Measurements from ENCODE around the gene NAXE.
A peak's percentile ranks its signal among the peaks of the same experiment; 100 is the strongest.
"Not testable (repeated sequence)": the region's sequence is repeated elsewhere in the genome, so short reads cannot be mapped to it uniquely, and the experiment has no call there.

Gene NAXE

DNA sequence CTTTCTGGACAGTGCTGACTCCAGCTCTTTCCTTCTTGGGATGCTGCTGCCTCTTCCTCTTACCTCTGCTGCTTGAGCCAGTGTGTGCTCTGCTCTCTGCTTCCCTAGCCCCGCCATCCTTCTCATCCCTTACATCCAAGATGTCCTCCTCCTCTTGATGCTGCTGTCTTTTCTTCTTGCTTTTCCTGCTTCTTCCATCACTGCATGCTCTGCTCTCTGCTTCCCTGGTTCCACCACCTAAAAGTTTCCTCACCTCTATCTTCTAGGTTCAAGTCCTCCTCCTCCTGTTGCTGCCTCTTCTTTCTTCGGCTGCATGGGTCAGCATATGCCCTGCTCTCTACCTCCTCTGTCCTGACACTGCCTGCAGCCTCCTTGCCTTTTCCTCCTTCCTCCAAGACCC lies 3.4 kb downstream of the NAXE start:
- no peak for DNase-seq

DNA sequence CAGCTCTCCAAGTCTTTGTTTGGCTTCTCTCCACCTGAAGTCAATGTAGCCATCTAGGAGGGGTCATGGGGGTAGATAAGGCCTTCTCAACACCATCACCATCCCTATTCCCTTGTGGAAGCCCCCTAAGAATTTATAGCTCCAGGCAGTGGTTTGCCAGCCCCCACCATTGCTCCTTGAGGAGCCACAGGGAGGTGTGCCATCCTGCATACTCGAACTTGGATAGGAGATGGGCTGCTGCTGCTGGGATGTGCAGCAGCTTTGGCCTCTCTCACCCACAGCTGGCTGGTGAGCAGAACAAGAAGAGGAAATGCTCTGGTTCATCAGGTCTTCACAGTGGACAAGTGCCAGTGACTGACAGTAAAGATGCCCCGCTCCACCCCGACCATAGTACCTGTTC lies 4.8 kb downstream of the NAXE start:
- DNase-seq, result no peak

DNA sequence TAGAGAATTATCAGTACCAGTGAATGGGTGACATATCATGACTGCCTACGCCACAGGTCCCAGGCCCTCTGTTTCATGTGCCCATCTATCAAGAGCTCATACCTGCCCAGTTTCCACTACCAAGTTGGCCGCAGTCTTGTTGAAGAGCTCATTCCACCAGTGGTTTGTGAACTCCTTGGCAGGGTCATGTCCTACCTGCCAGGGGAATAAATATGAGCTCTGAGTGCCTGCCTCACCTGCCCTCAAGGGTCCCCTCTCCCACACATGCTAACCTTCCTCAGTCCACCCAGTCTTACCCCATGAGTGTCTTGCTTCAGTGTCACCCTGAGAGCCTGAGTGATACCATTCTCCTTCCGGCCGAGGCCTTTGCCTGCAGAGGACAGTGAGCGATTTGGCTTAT lies 6.5 kb downstream of the NAXE start:
- no peak for DNase-seq

DNA sequence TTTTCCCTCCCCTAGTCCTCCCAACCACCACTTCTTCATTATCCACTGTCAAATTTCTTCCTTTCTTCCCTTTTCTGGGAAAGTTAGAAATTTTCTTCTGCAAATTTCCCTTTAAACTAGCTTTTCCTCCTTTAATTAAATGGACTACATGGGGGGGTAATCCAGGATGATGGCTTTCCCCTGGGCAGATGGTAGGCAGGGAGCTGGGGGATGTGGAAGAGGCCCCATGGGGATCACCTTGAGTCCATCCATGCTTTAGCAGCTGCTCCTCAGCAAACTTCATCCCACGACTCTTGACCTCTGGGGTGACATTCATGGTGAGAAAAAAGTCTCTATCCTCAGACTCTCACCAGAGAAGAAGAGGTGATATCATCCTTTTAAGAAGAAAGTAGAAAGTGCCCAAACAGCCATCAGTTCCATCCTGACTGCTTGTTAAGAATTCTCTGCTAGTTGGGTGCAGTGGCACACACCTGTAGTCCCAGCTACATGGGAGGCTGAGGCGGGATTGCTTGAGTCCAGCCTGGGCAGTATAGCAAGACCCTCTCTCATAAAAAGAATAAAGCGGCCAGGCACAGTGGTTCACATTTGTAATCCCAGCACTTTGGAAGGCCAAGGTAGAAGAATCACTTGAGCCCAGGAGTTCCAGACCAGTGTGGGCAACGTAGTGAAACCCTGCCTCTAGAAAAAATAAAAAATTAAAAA lies 7.3 kb downstream of the NAXE start:
- no peak for DNase-seq

DNA sequence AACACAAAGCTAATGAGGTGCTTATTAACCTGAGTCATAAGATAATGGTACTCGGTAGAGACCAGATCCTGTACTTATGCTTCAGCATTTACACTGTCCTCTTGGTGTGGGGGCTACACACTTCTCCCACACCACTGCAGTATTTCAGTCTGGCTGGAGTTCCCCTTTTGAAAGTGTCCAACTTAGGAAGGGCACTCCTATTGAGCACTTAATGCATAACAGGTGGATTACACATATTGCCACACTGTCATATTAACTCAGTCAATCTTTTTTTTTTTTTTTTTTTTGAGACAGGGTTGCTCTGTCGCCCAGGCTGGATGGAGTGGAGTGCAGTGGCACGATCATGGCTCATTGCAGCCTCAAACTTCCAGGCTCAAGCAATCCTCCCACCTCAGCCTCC lies 8.2 kb downstream of the NAXE start:
- DNase-seq, result no peak

DNA sequence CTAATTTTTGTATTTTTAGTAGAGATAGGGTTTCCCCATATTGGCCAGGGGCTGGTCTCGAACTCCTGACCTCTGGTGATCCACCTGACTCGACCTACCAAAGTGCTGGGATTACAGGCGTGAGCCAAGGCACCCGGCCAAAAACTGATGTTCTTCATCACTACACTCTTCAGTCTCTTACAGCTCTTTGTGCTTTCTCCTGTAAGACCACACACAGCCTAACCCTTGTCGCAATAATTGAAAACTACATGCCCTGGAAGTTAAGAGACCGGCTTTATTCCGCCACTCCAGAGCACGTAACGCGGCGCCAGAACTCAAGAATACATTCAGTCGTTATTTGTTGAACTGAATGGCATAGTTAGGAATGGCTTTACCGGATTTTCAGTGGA lies 9.2 kb downstream of the NAXE start:
- DNase-seq, result no peak

DNA sequence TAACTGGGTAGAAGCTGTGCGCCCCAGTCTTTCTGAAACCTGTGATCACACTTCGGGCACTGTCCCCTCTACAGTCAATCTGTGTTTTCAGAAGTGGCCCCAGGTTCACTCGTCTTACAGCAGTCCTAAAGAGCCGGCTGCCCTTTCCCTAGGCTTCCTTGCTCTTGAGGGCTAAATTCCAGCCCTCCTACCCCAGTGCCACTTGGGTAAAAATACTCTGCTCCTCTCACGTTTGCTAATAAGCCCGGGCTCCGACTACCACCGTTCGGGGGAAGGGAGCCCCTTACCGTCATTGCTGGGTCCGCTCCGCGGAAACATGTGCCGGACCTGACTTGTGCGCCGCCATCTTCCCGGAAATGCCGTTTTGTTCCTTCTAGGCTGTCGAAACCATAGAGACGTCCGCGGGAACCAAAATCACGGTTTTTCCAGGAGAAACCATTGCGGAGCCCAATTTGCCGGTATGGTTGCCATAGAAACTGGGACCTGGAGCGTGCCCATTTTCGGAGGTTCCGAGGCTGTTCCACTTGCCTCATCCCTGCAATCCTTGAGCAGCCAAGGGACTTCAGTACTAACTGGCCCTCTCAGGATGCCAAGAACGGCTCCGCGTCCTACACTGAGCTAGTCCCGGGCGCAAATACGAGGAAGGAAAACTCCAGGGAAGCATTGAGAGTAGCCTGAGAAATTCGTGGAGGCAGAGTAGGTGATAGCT lies 9.7 kb downstream of the NAXE start, which contains the start of gene GPATCH4:
Gene GPATCH4 (minus strand): TSS at position 358 of the 709 bp plus-strand sequence.
- DNase-seq, result peak; percentile 73

DNA sequence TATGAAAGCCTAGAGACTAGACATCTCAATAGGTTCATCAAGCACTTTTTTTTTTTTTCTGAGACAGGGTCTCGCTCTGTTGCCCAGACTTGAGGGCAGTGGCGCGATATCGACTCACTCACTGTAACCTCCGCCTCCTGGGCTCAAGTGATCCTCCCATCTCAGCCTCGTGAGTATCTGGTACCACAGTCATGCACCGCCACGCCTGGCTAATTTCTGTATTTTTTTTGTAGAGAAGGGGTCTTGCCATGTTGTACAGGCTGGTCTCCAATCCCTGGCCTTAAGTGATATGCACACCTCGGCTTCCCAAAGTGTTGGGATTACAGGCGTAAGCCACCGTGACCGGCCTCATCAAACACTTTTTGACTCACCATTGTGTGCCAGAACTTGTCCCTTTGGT lies 10.3 kb downstream of the NAXE start:
- DNase-seq, result no peak

DNA sequence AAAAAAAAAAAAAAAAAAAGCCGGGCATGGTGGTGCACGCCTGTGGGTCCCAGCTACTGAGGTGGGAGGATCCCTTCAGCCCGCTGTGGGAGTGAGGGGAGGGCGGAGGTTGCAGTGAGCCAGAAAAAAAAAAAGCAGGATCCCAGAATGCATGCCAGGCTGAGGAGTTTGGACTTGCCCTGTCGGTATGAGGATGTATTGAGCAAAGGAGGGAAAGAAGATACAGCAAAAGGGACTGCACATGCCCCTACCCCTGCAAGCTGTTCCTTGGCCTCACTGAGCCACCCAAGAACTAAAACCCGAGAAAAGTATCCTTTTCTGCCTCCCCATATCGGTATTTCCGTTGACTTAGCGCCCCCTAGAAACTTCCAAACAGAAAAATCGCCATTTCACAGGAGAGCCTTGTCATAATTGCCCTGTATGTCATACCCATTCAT lies 11.0 kb downstream of the NAXE start:
- no peak for DNase-seq

DNA sequence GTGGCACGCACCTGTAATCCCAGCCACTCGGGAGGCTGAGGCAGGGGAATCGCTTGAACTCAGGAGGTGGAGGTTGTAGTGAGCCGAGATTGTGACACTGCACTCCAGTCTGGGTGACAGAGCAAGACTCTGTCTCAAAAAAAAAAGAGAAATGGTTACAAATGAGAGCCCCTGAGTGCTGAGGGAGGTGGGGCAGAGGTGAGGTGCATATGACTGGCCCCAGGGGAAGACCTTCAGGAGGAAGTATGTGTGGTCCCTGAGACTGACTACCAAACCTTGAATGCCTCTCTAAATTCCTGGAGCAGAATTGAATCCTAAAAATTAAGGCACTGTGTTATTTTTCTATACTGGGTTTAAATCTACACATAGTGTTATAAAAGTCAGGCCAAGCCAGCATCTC lies 15.8 kb downstream of the NAXE start:
- peak; percentile 49 for DNase-seq

DNA sequence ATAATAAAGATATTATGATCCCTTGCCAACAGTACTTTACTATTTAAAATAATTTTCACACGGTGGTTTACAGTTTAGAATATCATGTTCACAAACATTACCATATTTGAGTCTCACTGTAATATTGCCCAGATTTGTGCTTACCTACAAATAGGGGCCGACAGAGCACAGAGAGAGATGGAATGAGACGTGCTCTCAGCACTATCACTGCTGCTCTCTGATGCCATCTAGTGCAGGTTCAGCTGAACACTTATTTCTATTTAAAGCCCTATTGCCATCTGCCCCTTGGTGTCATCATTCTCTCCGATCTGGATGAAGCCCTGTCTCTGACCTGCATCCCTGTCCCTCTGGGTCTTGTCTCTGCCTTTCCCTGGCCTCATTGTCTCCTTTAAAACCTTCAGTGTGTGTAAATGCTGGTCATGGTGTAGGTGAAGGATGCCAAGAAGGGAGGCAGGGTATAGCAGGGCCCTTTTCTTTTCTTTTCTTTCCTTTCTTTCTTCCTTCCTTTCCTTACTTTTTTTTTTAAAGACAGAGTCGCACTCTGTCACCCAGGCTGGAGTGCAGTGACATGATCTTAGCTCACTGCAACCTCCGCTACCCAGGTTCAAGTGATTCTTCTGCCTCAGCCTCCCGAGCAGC lies 16.6 kb downstream of the NAXE start:
- peak; percentile 72 for DNase-seq

DNA sequence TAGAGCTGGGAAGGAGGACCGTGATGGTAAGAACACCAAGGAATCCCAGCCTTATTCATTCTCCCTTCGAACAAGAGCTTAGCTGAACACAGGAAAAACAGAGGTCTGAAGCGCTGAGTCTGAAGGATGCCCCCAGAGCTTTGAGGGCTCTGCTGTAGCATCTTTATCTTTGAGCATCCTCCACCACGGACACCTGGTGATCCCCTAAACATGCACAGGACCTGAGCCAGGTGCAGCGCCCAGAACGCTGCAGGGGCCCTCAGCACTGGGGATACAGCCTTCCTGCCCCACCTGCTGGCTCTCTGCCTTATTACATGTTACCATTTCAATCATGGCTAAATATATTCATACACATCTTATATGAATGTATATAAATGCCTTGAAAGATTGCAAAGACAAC lies 17.4 kb downstream of the NAXE start:
- peak; percentile 46 for DNase-seq

DNA sequence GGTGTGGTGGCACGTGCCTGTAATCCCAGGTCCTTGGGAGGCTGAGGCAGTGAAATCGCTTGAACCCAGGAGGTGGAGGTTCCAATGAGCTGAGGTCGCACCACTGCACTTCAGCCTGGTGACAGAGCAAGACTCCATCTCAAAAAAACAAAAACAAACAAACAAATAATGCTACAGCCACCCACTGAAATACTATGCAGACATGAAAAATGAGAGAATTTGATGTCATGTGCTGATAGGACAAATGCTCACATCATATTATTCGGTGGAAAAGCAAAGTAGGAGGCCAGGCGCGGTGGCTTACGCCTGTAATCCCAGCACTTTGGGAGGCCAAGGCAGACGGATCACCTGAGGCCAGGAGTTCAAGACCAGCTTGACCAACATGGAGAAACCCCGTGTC lies 18.5 kb downstream of the NAXE start:
- not testable (repeated sequence) for DNase-seq

DNA sequence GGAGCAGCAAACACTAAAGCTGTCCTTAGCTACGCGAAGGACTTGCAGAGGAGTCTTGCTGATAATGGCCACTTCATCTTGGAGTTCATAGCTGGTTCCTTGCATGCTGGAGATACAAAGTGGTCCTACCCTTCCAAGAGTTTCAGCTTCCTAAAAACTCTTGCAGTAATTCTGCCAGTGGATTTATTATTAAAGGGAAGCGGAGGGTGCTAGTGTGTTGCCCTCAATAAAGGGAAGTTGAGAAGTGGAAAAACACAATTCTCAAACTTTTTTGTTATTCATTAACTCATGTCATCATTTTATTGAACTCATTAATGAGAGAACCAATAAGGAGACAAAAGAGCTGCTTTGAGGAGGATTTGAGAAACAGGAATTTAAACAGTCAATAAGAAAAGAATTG lies 21.1 kb downstream of the NAXE start:
- DNase-seq, result no peak

DNA sequence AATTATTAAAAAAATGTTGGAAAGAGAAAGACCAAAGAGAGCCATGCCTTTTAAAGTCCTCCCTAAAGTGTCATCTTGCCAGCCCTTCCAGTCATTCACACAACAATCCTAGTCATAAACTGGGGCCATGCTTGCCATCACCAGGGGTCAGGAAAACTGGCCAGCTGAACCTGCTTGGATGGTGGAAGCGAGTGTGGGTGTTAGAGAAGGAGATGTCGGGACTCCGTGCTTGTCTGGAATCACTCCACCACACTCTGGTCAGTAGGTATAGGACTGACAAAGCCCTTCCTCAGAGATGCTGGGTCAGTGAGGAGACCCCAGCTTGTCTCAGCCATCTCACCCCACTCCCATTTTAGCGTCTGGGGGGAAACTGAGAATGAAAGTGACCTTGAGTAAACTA lies 24.4 kb downstream of the NAXE start:
- DNase-seq, result no peak

DNA sequence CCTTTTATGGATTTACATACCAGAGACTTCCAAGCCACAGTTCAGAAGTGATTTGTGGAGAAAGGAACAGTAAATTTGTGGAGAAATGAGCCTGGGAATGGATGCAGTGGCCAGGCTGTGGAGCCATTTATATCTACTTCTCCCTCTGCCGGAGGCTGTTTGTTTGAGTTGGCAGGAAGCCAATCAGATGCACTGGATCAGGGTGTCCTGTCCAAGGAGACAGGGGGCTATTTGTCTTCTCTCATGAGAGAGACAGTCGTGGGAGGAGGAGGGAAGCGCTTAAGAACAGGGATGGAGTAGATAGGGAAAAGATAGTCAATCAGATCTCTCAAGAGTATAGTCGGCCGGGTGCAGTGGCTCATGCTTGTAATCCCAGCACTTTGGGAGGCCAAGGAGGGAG lies 24.9 kb downstream of the NAXE start:
- no peak for DNase-seq

DNA sequence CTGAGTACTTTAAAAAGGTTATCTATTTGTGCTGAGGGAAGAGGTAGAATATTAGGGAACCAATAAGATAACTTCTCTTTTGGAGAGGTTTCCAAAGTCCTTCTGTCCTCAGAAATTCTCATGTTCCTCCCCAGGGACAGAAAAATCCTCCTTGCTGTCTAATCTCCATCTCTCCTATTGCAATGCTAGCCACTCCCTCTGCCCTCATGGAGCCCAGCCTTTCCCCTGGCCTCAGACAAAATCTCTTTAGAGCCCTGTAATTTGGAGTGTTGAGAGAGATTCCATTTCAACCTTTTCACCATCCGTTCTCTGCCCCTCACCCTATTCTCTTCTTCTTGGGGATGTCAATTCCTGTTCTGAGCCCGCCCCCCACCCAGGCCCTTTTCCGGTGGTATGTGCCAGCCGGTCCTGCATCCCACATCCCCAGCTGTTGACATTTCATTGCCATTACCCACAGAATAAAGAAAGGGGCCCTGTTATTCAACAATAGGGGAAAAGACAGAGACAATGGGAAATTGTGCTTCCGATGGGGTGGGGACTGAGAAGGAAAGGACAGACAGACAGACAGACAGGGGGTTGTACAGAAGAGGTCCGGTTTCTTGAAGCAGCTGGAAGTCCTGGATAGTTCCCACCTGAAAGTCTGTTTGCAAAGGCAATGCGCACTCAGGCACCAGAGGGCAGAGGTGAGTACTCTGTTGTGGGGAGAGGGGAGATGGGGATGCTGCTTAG lies 27.4 kb downstream of the NAXE start, which contains the start of gene HAPLN2:
Gene HAPLN2 (plus strand): TSS at position 563 of the 729 bp plus-strand sequence. CDS start 4,076 bp downstream, outside the sequence.
- no peak for DNase-seq

DNA sequence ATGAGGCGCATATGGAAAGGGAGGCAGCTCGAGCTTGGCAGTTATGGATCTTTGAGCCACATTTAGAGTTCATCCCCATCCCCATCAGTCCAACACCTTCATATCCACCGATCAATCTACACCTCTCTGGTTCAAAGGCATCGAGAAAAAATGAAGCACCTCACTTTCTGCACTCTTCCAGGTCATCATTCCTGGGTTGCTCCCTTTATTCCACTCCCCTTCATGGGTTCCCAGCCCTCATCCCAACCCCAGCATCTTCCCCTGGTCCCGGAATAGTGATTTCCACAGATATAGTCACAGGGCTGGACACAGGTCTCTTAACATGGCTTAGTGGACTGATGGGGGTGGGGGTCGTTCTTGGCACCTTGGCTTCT lies 28.0 kb downstream of the NAXE start:
- DNase-seq, result no peak

DNA sequence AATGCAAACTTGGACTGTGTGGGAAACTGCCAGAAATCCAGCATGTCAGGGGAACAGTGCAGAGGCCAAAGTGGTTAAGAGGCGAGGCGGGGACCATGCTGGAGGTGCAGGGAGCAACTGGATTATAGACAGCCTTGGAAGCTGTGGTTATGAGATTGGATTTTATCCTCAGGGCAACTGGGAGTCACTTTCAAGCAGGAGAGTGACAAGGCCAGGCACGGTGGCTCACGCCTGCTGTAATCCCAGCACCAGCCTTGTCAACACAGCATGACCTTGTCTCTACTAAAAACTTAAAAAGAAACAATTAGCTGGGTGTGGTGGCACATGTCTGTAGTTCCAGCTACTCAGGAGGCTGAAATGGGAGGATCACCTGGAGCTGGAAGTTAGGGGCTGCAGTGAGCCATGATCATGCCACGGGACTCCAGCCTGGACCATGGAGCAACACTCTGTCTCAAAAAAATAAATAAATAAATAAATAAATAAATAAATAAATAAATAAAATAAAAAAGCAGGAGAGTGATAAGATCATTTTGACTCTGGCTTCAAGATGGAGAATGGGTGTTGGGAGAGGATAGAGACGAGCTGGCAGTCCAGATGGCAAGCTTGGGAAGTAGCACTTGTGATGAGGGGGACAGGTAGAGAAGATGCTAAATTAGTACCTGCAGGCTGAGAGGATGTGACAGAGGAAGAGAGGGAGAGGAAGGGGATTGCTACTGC lies 31.2 kb downstream of the NAXE start:
- DNase-seq, result no peak

DNA sequence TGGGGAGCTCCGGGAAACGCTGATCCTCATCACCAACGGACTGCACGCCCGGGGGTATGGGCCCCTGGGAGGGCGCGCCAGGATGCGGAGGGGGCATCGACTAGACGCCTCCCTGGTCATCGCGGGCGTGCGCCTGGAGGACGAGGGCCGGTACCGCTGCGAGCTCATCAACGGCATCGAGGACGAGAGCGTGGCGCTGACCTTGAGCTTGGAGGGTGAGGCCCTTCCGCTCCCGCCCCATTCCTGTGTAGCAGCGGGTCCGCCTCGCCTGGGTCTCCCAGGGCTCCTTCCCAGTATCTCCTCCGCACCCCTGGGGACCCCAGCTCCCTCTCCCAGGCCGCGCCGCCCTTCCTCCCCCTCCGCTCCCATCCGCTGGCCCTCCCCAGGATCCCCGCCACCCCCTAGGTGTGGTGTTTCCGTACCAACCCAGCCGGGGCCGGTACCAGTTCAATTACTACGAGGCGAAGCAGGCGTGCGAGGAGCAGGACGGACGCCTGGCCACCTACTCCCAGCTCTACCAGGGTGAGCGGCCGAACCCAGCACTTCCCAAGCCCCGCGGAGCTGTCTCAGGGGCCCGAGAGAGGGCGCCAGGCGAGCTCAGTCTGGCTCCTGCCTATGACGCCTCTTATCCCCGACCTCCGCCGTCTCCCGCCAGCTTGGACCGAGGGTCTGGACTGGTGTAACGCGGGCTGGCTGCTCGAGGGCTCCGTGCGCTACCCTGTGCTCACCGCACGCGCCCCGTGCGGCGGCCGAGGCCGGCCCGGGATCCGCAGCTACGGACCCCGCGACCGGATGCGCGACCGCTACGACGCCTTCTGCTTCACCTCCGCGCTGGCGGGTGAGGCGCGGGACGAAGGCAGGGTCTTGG lies 32.6 kb downstream of the NAXE start:
- peak; percentile 24 for DNase-seq

DNA sequence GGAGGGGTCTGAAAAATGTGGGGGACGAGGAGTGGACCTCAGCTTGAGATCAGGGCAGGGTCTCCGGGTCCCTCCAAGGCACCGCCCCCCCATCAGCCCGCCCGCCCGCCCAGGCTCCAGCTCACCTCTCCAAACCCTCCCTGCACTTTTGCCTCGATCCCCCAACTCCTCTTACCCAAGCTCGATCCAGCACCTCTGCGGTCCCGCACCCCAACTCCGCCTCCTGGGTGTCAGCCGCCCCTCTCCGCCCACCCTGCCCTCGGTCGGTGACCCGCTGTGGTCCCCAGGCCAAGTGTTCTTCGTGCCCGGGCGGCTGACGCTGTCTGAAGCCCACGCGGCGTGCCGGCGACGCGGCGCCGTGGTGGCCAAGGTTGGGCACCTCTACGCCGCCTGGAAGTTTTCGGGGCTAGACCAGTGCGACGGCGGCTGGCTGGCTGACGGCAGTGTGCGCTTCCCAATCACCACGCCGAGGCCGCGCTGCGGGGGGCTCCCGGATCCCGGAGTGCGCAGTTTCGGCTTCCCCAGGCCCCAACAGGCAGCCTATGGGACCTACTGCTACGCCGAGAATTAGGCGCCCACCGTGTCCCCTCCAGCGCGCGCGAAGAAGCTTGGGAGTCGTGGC lies 33.3 kb downstream of the NAXE start:
- DNase-seq, result no peak
